ENCODE measurements around the gene CXCL5.

The CXCL5 gene

DNA sequence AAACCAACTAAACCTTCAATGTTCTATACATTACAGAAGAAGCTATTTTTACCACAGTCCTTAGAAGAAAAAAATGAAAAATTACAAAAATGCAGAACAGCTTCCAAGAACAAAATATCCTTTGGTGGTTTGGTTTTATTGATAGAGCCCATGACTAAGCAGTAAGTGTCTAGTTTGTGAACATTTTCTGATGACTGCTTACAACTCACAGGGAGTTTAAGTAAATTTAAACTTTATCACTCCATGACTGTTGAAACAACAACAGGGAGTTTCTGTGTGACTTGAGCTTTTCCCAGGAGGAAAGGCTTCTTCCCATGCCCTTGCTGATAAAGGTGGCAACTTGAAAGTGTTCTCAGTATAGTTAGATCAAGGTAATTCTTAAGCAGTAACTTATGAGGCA, 19.6 kb downstream of the CXCL5 start:
- TF ChIP-seq, protein P1, sequence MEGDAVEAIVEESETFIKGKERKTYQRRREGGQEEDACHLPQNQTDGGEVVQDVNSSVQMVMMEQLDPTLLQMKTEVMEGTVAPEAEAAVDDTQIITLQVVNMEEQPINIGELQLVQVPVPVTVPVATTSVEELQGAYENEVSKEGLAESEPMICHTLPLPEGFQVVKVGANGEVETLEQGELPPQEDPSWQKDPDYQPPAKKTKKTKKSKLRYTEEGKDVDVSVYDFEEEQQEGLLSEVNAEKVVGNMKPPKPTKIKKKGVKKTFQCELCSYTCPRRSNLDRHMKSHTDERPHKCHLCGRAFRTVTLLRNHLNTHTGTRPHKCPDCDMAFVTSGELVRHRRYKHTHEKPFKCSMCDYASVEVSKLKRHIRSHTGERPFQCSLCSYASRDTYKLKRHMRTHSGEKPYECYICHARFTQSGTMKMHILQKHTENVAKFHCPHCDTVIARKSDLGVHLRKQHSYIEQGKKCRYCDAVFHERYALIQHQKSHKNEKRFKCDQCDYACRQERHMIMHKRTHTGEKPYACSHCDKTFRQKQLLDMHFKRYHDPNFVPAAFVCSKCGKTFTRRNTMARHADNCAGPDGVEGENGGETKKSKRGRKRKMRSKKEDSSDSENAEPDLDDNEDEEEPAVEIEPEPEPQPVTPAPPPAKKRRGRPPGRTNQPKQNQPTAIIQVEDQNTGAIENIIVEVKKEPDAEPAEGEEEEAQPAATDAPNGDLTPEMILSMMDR (IDR thresholded peaks at IDR 0.05; ENCODE audit: low read length, missing control alignments) = no peak
- DNase-seq (ENCODE audit: low read depth) = peak; percentile 85

DNA sequence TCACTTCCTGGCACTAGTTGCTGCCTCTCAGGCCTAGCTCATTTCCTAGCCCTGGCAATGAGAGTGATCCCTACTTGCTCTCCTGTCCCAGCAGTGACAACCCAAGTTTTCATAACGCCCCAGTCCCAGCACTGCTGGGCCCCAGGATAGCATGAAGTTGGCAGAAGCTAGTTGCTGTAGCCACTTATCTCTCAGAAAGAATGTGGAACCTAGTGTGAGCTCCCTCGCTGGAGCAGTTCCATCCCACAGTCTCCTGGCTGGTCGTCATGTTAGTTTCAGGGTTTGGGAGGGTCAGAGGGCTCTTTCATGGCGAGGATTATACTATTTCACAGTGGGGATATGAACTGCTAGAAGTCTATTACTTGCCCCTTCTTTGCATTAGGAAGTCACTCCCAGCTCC, 21.8 kb downstream of the CXCL5 start:
- DNase-seq (ENCODE audit: low read depth) = peak; percentile 61
- H3K4me3 ChIP-seq (replicated peaks; ENCODE audit: low read depth, low read length) = no peak overlapping the region
- TF ChIP-seq, protein P1 (IDR thresholded peaks at IDR 0.05; ENCODE audit: low read length, missing control alignments) = no peak

More for the DNA sequence above, 19.6 kb downstream of the CXCL5 start:
- H3K4me3 ChIP-seq (replicated peaks; ENCODE audit: low read depth, low read length) = no peak overlapping the region

DNA sequence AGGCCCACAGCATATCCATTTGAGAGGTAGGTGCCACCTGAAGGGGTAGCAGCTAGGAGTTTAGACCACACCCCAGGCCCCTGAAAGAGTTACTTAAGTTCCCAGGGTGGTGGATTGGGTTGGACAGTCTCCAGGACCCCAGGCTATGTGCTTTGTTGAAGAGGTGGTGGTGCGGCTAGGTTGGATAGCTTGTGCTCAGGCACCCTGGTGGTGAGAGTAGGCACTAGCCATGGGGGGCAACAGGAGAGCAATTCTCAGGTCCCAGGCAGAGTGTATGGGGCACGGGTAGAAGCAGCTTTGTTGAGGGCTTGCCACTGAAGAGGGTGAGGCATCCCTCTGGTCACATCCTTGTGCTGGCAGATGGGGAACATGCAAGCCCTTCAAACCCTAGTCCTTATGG, 22.3 kb downstream of the CXCL5 start:
- H3K4me3 ChIP-seq (replicated peaks; ENCODE audit: low read depth, low read length) = no peak overlapping the region
- TF ChIP-seq, protein P1 (IDR thresholded peaks at IDR 0.05; ENCODE audit: low read length, missing control alignments) = no peak
- DNase-seq (ENCODE audit: low read depth) = no peak

DNA sequence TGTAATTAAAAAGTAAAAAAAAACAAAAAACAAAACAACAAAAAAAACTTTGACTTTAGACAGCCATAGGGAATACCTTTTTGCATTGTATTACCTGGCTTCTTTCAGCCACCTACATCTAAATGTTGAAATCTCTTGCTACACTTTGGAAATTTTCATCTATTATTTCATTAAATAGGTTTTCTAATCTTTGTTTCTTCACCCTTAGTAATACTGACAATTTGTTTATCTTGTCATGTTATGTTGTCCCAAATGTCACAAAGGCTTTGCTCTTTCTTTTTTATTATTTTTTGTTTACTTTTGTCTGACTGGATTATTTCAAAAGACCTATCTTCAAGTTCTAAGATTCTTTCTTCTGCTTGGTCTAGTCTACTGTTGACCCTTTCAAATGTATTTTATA, 24.1 kb downstream of the CXCL5 start:
- DNase-seq (ENCODE audit: low read depth) = no peak
- H3K4me3 ChIP-seq (replicated peaks; ENCODE audit: low read depth, low read length) = no peak overlapping the region
- TF ChIP-seq, protein P1 (IDR thresholded peaks at IDR 0.05; ENCODE audit: low read length, missing control alignments) = no peak

DNA sequence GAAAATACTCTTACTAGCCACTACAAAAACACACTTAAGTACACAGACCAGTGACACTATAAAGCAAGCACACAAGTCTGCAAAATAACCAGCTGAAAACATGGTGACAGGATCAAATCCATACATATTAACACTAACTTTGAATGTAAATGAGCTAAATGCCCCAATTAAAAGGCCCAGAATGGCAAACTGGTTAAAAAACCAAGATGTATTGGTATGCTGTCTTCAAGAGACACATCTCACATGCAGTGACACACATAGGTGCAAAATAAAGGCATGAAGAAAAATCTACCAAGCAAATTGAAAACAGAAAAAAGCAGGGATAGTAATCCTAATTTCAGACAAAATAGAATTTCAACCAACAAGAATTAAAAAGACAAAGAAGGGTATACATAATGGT, 27.5 kb downstream of the CXCL5 start:
- H3K4me3 ChIP-seq (replicated peaks; ENCODE audit: low read depth, low read length) = no peak overlapping the region
- TF ChIP-seq, protein P1 (IDR thresholded peaks at IDR 0.05; ENCODE audit: low read length, missing control alignments) = no peak
- DNase-seq (ENCODE audit: low read depth) = no peak

DNA sequence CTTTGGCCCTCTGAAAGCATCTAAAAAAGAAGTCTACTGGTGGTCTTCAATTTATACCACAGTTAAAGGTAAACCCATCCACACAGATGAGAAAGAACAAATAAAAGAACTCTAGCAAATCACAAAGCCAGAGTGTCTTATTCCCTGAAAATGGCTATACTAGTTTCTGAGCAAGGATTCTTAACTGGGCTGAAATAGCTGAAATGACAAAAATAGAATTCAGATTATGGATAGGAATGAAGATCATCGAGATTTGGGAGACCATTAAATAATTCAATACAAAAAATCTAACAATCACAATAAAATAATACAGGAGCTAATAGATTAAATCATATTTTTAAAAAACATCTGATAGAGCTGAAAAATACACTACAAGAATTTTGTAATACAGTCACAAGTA, 28.5 kb downstream of the CXCL5 start:
- TF ChIP-seq, protein P1 (IDR thresholded peaks at IDR 0.05; ENCODE audit: low read length, missing control alignments) = no peak
- H3K4me3 ChIP-seq (replicated peaks; ENCODE audit: low read depth, low read length) = no peak overlapping the region
- DNase-seq (ENCODE audit: low read depth) = no peak

DNA sequence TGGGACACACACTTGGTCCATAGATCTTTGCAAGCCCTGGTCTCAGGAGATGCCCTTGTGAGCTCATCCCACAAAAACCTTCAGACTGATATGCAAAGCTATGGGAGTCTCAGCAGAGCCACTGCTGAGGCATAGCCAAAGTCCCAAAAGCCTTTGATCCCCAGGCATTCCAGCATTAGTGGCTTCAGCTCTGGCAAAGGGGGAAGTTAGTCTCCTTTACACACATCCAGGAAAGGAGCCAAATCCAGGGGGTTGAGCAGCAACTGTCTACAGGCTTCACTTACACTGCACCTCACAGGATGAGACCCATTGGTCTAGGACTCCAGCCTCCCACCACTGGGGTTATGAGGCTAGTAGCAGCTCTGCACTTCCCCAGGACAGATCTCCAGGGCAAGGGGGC, 30.6 kb downstream of the CXCL5 start:
- DNase-seq (ENCODE audit: low read depth) = no peak
- TF ChIP-seq, protein P1 (IDR thresholded peaks at IDR 0.05; ENCODE audit: low read length, missing control alignments) = no peak
- no peak overlapping the region for H3K4me3 ChIP-seq (replicated peaks; ENCODE audit: low read depth, low read length)

All from fibroblast of pulmonary artery (primary cell).